H7 (cell line): ENCODE results near the gene GRIP2. TPM values are rescaled to one million over a fixed set of nuclear protein-coding genes. Genes with fewer than 3 reads are reported as not detected.

Source experiments
- DNase-seq: peaks from one replicate; pipeline ENCODE4 v3.0.0; 2012
- H3K27me3 ChIP-seq: 2 replicates; pipeline ENCODE4 v1.6.0; 2011; ENCODE audit warnings: mild to moderate bottlenecking, low read length; ENCODE audit not compliant: control insufficient read depth, insufficient read depth
- H3K36me3 ChIP-seq: replicated peaks from 2 replicates; pipeline ENCODE4 v1.5.1; 2011; ENCODE audit warnings: low read length; ENCODE audit not compliant: control insufficient read depth, insufficient read depth
- H3K4me3 ChIP-seq: 2 replicates; pipeline ENCODE4 v1.5.1; 2011; ENCODE audit warnings: low read depth, mild to moderate bottlenecking, control low read depth, low read length, moderate library complexity; ENCODE audit not compliant: insufficient read depth
- total RNA-seq: library from RNA; depleted of rRNA; stranded (reverse); fragments of >200 nt; shearing (Covaris generic); gene quantifications from 2 replicates; pipeline ENCODE4 v1.2.3, GENCODE V29; 2014

The GRIP2 gene
- total RNA-seq, 1 experiment from 2014 or later = 2.2 TPM

GRCh38 chr3:14505803-14506500 is 34.2 kb downstream of the GRIP2 start:
- no peak for DNase-seq
- H3K36me3 ChIP-seq = no peaks in the 10 kb centered on the region
- no peak overlapping the region for H3K4me3 ChIP-seq
- H3K27me3 ChIP-seq = no peaks in the 10 kb centered on the region

- no peak for DNase-seq
- Histone ChIP-seq H3K27me3 (no peaks in the 10 kb centered on the region), H3K36me3 (no peaks in the 10 kb centered on the region), H3K4me3 (no peak overlapping the region)
Observed at GRCh38 chr3:14505001-14505802, 34.9 kb downstream of the GRIP2 start.

- no peaks in the 10 kb centered on the region for H3K27me3 ChIP-seq
- H3K4me3 ChIP-seq = no peak overlapping the region
- no peak for DNase-seq
- no peaks in the 10 kb centered on the region for H3K36me3 ChIP-seq
Observed at GRCh38 chr3:14503706-14504065, 36.5 kb downstream of the GRIP2 start.

- no peak for DNase-seq
- H3K27me3 ChIP-seq = no peaks in the 10 kb centered on the region
- no peaks in the 10 kb centered on the region for H3K36me3 ChIP-seq
- H3K4me3 ChIP-seq = no peak overlapping the region
Observed at GRCh38 chr3:14503033-14503705, 37.0 kb downstream of the GRIP2 start.

DNA sequence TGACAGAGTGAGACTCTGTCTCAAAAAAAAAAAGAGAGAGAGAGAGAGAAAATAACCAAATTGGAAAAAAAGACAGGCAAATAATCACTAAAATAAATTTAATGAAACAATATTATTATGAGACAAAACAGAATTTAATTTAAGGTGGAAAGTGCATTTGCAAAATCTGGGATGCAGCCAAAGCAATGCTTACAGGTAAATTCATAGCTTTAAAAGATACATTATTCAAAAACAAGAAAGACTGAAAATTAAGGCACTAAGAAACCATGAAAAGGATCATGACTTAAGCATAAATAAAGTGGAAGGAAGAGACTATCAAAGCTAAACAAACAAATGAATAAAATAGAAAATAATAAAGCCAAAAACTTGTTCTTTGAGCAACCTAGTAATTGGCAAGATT is 37.7 kb downstream of the GRIP2 start:
- Histone ChIP-seq H3K27me3 (no peaks in the 10 kb centered on the region; the same call in 1 of the 2 replicates), H3K4me3 (no peak overlapping the region), H3K36me3 (no peaks in the 10 kb centered on the region)
- no peak for DNase-seq

DNA sequence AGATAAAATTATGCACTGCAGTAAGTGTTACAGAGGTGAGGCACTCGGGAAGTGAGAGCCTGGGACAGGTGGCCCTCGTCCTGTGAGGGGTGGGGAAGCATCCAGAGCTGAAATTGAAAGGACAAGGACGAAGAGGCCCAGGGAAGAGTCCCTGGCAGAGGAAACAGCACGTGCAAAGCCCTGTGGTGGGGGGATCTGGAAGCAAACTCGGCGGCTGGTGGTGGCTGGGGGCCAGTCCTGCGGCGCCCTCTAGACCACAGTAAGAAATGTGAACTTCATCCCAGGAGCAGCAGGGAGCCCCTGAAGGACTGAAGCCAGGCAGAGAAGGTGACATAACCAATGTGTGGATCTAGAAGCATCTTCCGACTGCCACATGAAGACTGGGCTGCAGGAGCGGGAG is 42.8 kb downstream of the GRIP2 start:
- Histone ChIP-seq H3K4me3 (no peak overlapping the region), H3K36me3 (no peaks in the 10 kb centered on the region), H3K27me3 (no peaks in the 10 kb centered on the region; the same call in 1 of the 2 replicates)
- peak; percentile 87 for DNase-seq

GRCh38 chr3:14496351-14496750 is 43.8 kb downstream of the GRIP2 start:
- Histone ChIP-seq H3K27me3 (no peaks in the 10 kb centered on the region; the same call in 1 of the 2 replicates), H3K4me3 (no peak overlapping the region), H3K36me3 (no peaks in the 10 kb centered on the region)
- no peak for DNase-seq

GRCh38 chr3:14494973-14495300 is 45.2 kb downstream of the GRIP2 start:
- no peaks in the 10 kb centered on the region for H3K36me3 ChIP-seq
- H3K4me3 ChIP-seq = no peak overlapping the region
- H3K27me3 ChIP-seq = no peaks in the 10 kb centered on the region; the same call in 1 of the 2 replicates
- DNase-seq = no peak

DNA sequence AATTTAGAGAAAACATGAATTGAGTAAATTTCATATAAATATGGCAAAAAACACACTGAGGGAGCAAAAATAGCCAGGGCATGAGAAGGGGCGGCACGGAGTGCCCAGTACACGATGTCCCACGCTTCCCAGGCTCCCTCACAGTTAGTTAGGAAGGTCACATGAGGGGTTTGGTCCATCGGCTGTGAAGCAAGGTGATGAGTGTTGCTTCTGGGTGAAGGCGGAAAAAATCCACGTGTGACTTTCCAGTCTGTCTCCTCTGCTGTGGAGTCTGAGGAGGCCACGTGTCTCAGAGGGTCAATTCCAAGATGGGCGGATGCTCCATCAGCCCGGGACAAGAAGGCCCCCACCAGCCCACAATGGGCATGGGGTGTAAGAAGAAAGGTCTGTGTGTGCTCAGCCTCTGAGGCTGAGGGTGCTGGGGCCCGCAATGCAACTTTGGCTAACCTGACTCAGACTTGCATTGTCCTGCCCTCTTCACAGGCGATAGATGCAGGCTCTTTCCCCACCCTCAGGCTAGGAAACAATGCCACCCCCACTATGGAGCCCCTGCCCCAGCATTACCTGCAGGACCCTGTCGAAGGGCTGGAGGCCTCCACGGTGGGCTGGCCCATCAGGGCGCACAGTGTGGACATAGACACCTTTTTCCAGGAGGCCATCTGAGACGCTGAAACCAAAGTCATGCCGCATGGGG is 45.7 kb downstream of the GRIP2 start:
- Histone ChIP-seq H3K36me3 (peaks cover 2% of the 10 kb centered on the region; the same call in 1 of the 2 replicates), H3K4me3 (no peak overlapping the region), H3K27me3 (no peaks in the 10 kb centered on the region; the same call in 1 of the 2 replicates)
- DNase-seq = no peak

DNA sequence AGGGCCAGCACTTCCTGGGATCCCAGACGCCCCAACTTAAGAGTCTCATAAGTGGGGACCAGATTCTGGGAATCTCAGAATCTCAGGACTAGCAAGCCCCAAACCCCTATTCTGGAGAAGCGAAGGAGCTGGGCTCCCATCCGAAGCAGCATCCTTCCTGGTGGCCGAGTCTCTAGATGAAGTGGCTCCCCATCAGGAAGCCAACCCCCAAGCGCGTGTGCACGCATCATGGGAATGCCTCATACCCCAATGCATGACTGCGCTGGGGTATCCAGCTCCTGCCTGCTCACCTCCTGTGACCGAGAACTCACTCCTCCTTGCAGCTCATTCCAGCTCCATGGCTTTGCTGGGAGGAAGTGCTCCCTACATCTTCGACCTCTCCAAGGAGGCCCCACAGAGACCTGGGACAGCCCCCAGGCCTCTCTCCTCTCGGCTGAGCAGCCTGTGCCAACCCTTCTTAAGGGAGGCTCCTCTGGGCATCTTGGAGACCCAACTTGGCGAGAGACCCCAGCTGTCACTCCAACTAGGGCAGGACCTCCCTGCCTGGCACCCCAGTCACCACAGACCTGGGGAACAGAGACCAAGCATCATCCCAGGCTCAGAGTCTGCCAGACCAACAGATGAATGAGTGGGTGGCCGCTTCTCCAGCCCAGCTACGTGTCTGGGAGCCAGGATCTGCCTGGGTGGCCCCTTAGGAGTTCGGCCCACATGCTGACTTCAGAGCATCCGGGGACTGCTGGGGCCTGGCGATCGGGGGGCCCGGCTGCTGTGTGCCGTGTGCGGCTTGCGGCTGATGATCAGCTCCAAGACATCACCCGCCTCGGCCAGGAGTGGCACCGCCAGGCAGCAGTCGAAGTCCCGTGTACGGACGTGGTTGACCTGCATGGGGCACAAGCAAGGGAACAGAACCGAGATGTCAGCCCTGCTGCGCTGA is 46.9 kb downstream of the GRIP2 start:
- Histone ChIP-seq H3K4me3 (no peak overlapping the region), H3K36me3 (peaks cover 4% of the 10 kb centered on the region), H3K27me3 (no peaks in the 10 kb centered on the region; the same call in 1 of the 2 replicates)
- no peak for DNase-seq

GRCh38 chr3:14491396-14492190 is 48.5 kb downstream of the GRIP2 start:
- no peaks in the 10 kb centered on the region for H3K27me3 ChIP-seq
- peaks cover 11% of the 10 kb centered on the region for H3K36me3 ChIP-seq
- DNase-seq = no peak
- no peak overlapping the region for H3K4me3 ChIP-seq

DNA sequence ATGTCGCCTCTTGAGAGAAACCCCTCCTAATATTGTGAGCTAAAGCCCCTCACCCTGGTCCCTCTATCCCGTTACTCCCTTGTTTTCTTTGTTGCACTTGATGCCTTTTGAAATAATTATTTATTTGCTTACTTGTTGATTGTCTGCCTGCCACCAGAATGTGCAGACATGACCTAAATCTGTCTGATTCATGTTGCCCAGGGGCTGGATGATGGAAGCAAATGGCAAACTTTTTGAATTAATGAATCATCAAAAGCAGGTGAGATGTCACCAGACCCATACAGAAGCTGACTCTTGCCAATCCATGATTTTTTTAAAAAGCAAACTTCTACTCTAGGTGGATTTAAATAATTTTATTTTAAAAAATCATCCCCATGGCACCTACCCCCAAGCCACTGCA is 49.3 kb downstream of the GRIP2 start:
- Histone ChIP-seq H3K4me3 (no peak overlapping the region), H3K36me3 (peaks cover 13% of the 10 kb centered on the region), H3K27me3 (no peaks in the 10 kb centered on the region)
- no peak for DNase-seq

GRCh38 chr3:14490255-14490654 is 49.9 kb downstream of the GRIP2 start:
- peaks cover 18% of the 10 kb centered on the region for H3K36me3 ChIP-seq
- no peak overlapping the region for H3K4me3 ChIP-seq
- DNase-seq = no peak
- no peaks in the 10 kb centered on the region for H3K27me3 ChIP-seq
